SJCRH30 (cell line): ENCODE data around the gene MOV10. TPM values are rescaled to one million over a fixed set of nuclear protein-coding genes. Genes with fewer than 3 reads are reported as not detected.

Experiments
- DNase-seq, 2 experiments: peaks; one replicate each; pipeline ENCODE4 v3.0.0-alpha.2; 2015 to 2020
- H3K27ac ChIP-seq: fragments of 250-450 bp; sonication (Bioruptor Pico); 2 replicates; pipeline ENCODE4 v1.5.1; 2020; ENCODE audit warnings: mild to moderate bottlenecking, moderate library complexity
- H3K27me3 ChIP-seq: fragments of 250-450 bp; sonication (Bioruptor Pico); 2 replicates; pipeline ENCODE4 v1.5.1; 2020; ENCODE audit warnings: mild to moderate bottlenecking, moderate library complexity
- H3K36me3 ChIP-seq: fragments of 250-450 bp; sonication (Bioruptor Pico); 2 replicates; pipeline ENCODE4 v1.5.1; 2020; ENCODE audit warnings: mild to moderate bottlenecking, moderate library complexity
- H3K4me1 ChIP-seq: fragments of 250-450 bp; sonication (Bioruptor Pico); 2 replicates; pipeline ENCODE4 v1.5.1; 2020; ENCODE audit warnings: mild to moderate bottlenecking, moderate library complexity
- H3K4me3 ChIP-seq: fragments of 250-450 bp; sonication (Bioruptor Pico); 2 replicates; pipeline ENCODE4 v1.5.1; 2020; ENCODE audit warnings: mild to moderate bottlenecking, moderate library complexity
- H3K9me3 ChIP-seq: fragments of 250-450 bp; sonication (Bioruptor Pico); replicated peaks from 2 replicates; pipeline ENCODE4 v1.5.1; 2020; ENCODE audit warnings: mild to moderate bottlenecking, moderate library complexity
- total RNA-seq: library from RNA; depleted of rRNA; stranded (reverse); fragments of >200 nt; shearing (Covaris generic); gene quantifications from 2 replicates; pipeline ENCODE4 v1.2.3, GENCODE V29; 2014

MOV10 gene
- total RNA-seq, 1 experiment from 2014 or later: 45.7 TPM

- no peak overlapping the region for H3K27ac ChIP-seq
- no peak for DNase-seq
- no peak overlapping the region for H3K4me3 ChIP-seq
- peaks cover 24% of the 10 kb centered on the region for H3K4me1 ChIP-seq
- H3K9me3 ChIP-seq: no peaks in the 10 kb centered on the region
- peaks cover 44% of the 10 kb centered on the region for H3K36me3 ChIP-seq
- no peaks in the 10 kb centered on the region for H3K27me3 ChIP-seq
Measured at GRCh38 chr1:112699425-112700144, 25.1 kb downstream of the MOV10 start.

GRCh38 chr1:112700290-112701226 is 26.1 kb downstream of the MOV10 start:
- Histone ChIP-seq H3K4me3 (no peak overlapping the region), H3K36me3 (peaks cover 42% of the 10 kb centered on the region), H3K4me1 (peaks cover 28% of the 10 kb centered on the region), H3K27ac (peak overlapping the region; percentile 36; the same call in 1 of the 2 replicates), H3K27me3 (no peaks in the 10 kb centered on the region), H3K9me3 (no peaks in the 10 kb centered on the region)
- DNase-seq: peak; percentile 96 to 97

GRCh38 chr1:112701227-112702066 is 27.0 kb downstream of the MOV10 start:
- Histone ChIP-seq H3K9me3 (no peaks in the 10 kb centered on the region), H3K4me3 (no peak overlapping the region), H3K27me3 (no peaks in the 10 kb centered on the region), H3K36me3 (peaks cover 39% of the 10 kb centered on the region), H3K27ac (peak overlapping the region; percentile 36; the same call in 1 of the 2 replicates), H3K4me1 (peaks cover 31% of the 10 kb centered on the region)
- no peak for DNase-seq

GRCh38 chr1:112702067-112702395 is 27.6 kb downstream of the MOV10 start:
- no peak for DNase-seq
- no peak overlapping the region for H3K27ac ChIP-seq
- peaks cover 33% of the 10 kb centered on the region for H3K36me3 ChIP-seq
- H3K27me3 ChIP-seq: no peaks in the 10 kb centered on the region
- peaks cover 31% of the 10 kb centered on the region for H3K4me1 ChIP-seq
- H3K9me3 ChIP-seq: no peaks in the 10 kb centered on the region
- no peak overlapping the region for H3K4me3 ChIP-seq

GRCh38 chr1:112702420-112703261 is 28.2 kb downstream of the MOV10 start:
- peak in 1 of 2 experiments; percentile 30 for DNase-seq
- H3K27me3 ChIP-seq: no peaks in the 10 kb centered on the region
- H3K9me3 ChIP-seq: no peaks in the 10 kb centered on the region
- H3K4me1 ChIP-seq: peaks cover 31% of the 10 kb centered on the region
- H3K27ac ChIP-seq: no peak overlapping the region
- peaks cover 29% of the 10 kb centered on the region for H3K36me3 ChIP-seq
- H3K4me3 ChIP-seq: no peak overlapping the region

GRCh38 chr1:112703706-112704105 is 29.2 kb downstream of the MOV10 start:
- peaks cover 31% of the 10 kb centered on the region for H3K4me1 ChIP-seq
- H3K4me3 ChIP-seq: no peak overlapping the region
- H3K27ac ChIP-seq: no peak overlapping the region
- no peaks in the 10 kb centered on the region for H3K9me3 ChIP-seq
- no peaks in the 10 kb centered on the region for H3K27me3 ChIP-seq
- no peak for DNase-seq
- H3K36me3 ChIP-seq: peaks cover 26% of the 10 kb centered on the region

- no peak for DNase-seq
- H3K27me3 ChIP-seq: no peaks in the 10 kb centered on the region
- peak overlapping the region; percentile 91 for H3K4me3 ChIP-seq
- peak overlapping the region; percentile 27; the same call in 1 of the 2 replicates for H3K27ac ChIP-seq
- H3K4me1 ChIP-seq: peaks cover 31% of the 10 kb centered on the region
- peaks cover 20% of the 10 kb centered on the region for H3K36me3 ChIP-seq
- no peaks in the 10 kb centered on the region for H3K9me3 ChIP-seq
Measured at GRCh38 chr1:112704391-112704933, 30.0 kb downstream of the MOV10 start.

- Histone ChIP-seq H3K4me3 (peak overlapping the region; percentile 91), H3K36me3 (peaks cover 14% of the 10 kb centered on the region), H3K4me1 (peaks cover 31% of the 10 kb centered on the region), H3K9me3 (no peaks in the 10 kb centered on the region), H3K27ac (peak overlapping the region; percentile 51; the same call in 1 of the 2 replicates), H3K27me3 (no peaks in the 10 kb centered on the region)
- DNase-seq: peak; percentile 95 to 97
Measured at GRCh38 chr1:112704934-112705627, 30.6 kb downstream of the MOV10 start.

GRCh38 chr1:112706505-112707220 is 32.2 kb downstream of the MOV10 start, which contains the start of gene RHOC:
TSS of gene RHOC (minus strand) at chr1:112707127. CDS start at chr1:112703799, 3,328 bp downstream.
- Histone ChIP-seq H3K27ac (peak within 1 kb of the TSS; percentile 51), H3K4me1 (peaks cover 17% of the 10 kb centered on the region; the same call in 1 of the 2 replicates), H3K9me3 (no peaks in the 10 kb centered on the region), H3K27me3 (no peaks in the 10 kb centered on the region), H3K36me3 (peaks cover 5% of the 10 kb centered on the region; the same call in 1 of the 2 replicates), H3K4me3 (peak within 1 kb of the TSS; percentile 91)
- DNase-seq: peak; percentile 72 to 79

- Histone ChIP-seq H3K9me3 (no peaks in the 10 kb centered on the region), H3K27me3 (no peaks in the 10 kb centered on the region), H3K27ac (peak overlapping the region; percentile 26; the same call in 1 of the 2 replicates), H3K4me3 (peak overlapping the region; percentile 91), H3K36me3 (no peaks in the 10 kb centered on the region), H3K4me1 (peaks cover 17% of the 10 kb centered on the region; the same call in 1 of the 2 replicates)
- DNase-seq: peak; percentile 94 to 95
Measured at GRCh38 chr1:112707221-112708001, 33.0 kb downstream of the MOV10 start.

- Histone ChIP-seq H3K27ac (no peak overlapping the region), H3K36me3 (no peaks in the 10 kb centered on the region), H3K4me3 (no peak overlapping the region), H3K4me1 (peaks cover 14% of the 10 kb centered on the region; the same call in 1 of the 2 replicates), H3K9me3 (no peaks in the 10 kb centered on the region), H3K27me3 (no peaks in the 10 kb centered on the region)
- no peak for DNase-seq
Measured at GRCh38 chr1:112708002-112708448, 33.6 kb downstream of the MOV10 start.

GRCh38 chr1:112708489-112708888 is 34.0 kb downstream of the MOV10 start:
- H3K36me3 ChIP-seq: no peaks in the 10 kb centered on the region
- no peak for DNase-seq
- no peak overlapping the region for H3K27ac ChIP-seq
- H3K27me3 ChIP-seq: no peaks in the 10 kb centered on the region
- H3K4me1 ChIP-seq: peaks cover 12% of the 10 kb centered on the region; the same call in 1 of the 2 replicates
- H3K4me3 ChIP-seq: no peak overlapping the region
- H3K9me3 ChIP-seq: no peaks in the 10 kb centered on the region
